Stomach (tissue), 4 donors: Measurements from ENCODE around the gene TJP1.

Experiments
- POLR2AphosphoS5 ChIP-seq, 3 donors: sonication (generic); formaldehyde crosslinking; IDR thresholded peaks; one replicate each; pipeline ENCODE4 v1.6.1; 2016; ENCODE audit warnings: antibody characterized with exemption in 3 of 3
- TF ChIP-seq, protein P1 (sequence below), 7 experiments: fragments of 450-650 bp in 4 of 7; fragments of 200-600 bp in 3 of 7; sonication (generic) in 3 of 7; IDR thresholded peaks; one replicate each; pipeline ENCODE4 v1.5.1; 2016 to 2019; ENCODE audit warnings: antibody characterized with exemption in 7 of 7, control low read depth in 2 of 7, mild to moderate bottlenecking in 1 of 7

- TF ChIP-seq, protein P1, sequence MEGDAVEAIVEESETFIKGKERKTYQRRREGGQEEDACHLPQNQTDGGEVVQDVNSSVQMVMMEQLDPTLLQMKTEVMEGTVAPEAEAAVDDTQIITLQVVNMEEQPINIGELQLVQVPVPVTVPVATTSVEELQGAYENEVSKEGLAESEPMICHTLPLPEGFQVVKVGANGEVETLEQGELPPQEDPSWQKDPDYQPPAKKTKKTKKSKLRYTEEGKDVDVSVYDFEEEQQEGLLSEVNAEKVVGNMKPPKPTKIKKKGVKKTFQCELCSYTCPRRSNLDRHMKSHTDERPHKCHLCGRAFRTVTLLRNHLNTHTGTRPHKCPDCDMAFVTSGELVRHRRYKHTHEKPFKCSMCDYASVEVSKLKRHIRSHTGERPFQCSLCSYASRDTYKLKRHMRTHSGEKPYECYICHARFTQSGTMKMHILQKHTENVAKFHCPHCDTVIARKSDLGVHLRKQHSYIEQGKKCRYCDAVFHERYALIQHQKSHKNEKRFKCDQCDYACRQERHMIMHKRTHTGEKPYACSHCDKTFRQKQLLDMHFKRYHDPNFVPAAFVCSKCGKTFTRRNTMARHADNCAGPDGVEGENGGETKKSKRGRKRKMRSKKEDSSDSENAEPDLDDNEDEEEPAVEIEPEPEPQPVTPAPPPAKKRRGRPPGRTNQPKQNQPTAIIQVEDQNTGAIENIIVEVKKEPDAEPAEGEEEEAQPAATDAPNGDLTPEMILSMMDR (IDR thresholded peaks at IDR 0.05) = no peak
- peak in 1 of 3 donors; percentile 34 for TF ChIP-seq POLR2AphosphoS5 (IDR thresholded peaks at IDR 0.05)
These were observed 17.1 kb downstream of the TJP1 start for GRCh38 chr15:29805043-29805707.
